ENCODE results near the gene ZNF672.
"Not testable (repeated sequence)": the region's sequence is repeated elsewhere in the genome, so short reads cannot be mapped to it uniquely, and the experiment has no call there.

ZNF672 gene

GRCh38 chr1:248814351-248814750 lies 23.7 kb upstream of the ZNF672 start:
- no peak for DNase-seq

- DNase-seq: no peak
These were observed 22.5 kb upstream of the ZNF672 start for GRCh38 chr1:248815407-248816034.

- no peak for DNase-seq
These were observed 21.8 kb upstream of the ZNF672 start for GRCh38 chr1:248816042-248816851.

- DNase-seq: no peak
These were observed 21.0 kb upstream of the ZNF672 start for GRCh38 chr1:248817065-248817464.

- DNase-seq: no peak
These were observed 19.3 kb upstream of the ZNF672 start for GRCh38 chr1:248818505-248819374.

GRCh38 chr1:248820041-248820585 lies 17.9 kb upstream of the ZNF672 start:
- DNase-seq: no peak

- DNase-seq: no peak
These were observed 16.9 kb upstream of the ZNF672 start for GRCh38 chr1:248821101-248821500.

- no peak for DNase-seq
These were observed 16.4 kb upstream of the ZNF672 start for GRCh38 chr1:248821641-248822040.

- no peak for DNase-seq
These were observed 15.6 kb upstream of the ZNF672 start for GRCh38 chr1:248822148-248823032.

- DNase-seq: no peak
These were observed 14.5 kb upstream of the ZNF672 start for GRCh38 chr1:248823517-248824001.

GRCh38 chr1:248824301-248824700 lies 13.7 kb upstream of the ZNF672 start:
- no peak for DNase-seq

- no peak for DNase-seq
These were observed 13.3 kb upstream of the ZNF672 start for GRCh38 chr1:248824701-248825100.

GRCh38 chr1:248825136-248825535 lies 12.9 kb upstream of the ZNF672 start:
- no peak for DNase-seq

- no peak for DNase-seq
These were observed 12.5 kb upstream of the ZNF672 start for GRCh38 chr1:248825573-248825908.

- peak; percentile 87 for DNase-seq
These were observed 11.9 kb upstream of the ZNF672 start, which contains the start of gene SH3BP5L for GRCh38 chr1:248825909-248826760. Gene SH3BP5L, minus strand, starts transcription at chr1:248825915. Its CDS starts 980 bp downstream, at chr1:248824935.

- no peak for DNase-seq
These were observed 9.2 kb upstream of the ZNF672 start for GRCh38 chr1:248828845-248829244.

GRCh38 chr1:248830718-248831017 lies 7.4 kb upstream of the ZNF672 start:
- not testable (repeated sequence) for DNase-seq

GRCh38 chr1:248831842-248832241 lies 6.2 kb upstream of the ZNF672 start:
- DNase-seq: no peak

GRCh38 chr1:248834343-248834940 lies 3.6 kb upstream of the ZNF672 start:
- no peak for DNase-seq

GRCh38 chr1:248837045-248837780 lies 811 bp upstream of the ZNF672 start:
- no peak for DNase-seq

Measured in COR-L47 (cell line).